AG09309 (cell line): ENCODE results near the gene IGSF23.

ENCODE experiments used
- DNase-seq: peaks from one replicate; pipeline ENCODE4 v3.0.0-alpha.2; 2010; ENCODE audit warnings: low read depth
- H3K4me3 ChIP-seq: 2 replicates; pipeline ENCODE4 v1.5.1; 2011; ENCODE audit warnings: mild to moderate bottlenecking, low read depth, low read length, moderate library complexity; ENCODE audit not compliant: control insufficient read depth
- CTCF ChIP-seq: IDR thresholded peaks from 2 replicates; pipeline ENCODE4 v1.5.1; 2011; ENCODE audit warnings: mild to moderate bottlenecking, low read depth, low read length, inconsistent platforms; ENCODE audit not compliant: insufficient read depth, control insufficient read depth; ENCODE audit errors: missing control alignments

IGSF23 gene

DNA sequence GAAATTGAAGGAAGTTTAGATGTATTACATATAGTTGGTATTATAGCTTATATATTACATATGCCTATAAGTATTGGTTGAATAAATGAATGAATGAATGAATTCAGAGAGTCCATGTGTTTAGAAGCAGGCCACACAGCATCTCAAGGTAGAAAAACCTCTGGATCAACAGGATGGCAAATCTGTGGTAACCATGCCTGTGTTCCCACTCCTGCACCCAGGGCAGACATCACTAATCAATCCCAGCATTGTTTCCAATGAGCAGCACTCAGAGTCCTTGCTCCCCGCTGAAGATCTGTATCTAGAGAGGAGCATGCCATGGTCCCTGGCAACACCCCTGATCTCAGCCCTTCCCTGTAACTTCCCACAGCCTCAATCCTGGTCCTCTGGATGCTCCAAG, 58.9 kb downstream of the IGSF23 start:
- TF ChIP-seq CTCF = no peak
- no peak overlapping the region for H3K4me3 ChIP-seq
- no peak for DNase-seq

GRCh38 chr19:44673510-44673909, 60.1 kb downstream of the IGSF23 start:
- H3K4me3 ChIP-seq = no peak overlapping the region
- TF ChIP-seq CTCF = no peak
- no peak for DNase-seq

DNA sequence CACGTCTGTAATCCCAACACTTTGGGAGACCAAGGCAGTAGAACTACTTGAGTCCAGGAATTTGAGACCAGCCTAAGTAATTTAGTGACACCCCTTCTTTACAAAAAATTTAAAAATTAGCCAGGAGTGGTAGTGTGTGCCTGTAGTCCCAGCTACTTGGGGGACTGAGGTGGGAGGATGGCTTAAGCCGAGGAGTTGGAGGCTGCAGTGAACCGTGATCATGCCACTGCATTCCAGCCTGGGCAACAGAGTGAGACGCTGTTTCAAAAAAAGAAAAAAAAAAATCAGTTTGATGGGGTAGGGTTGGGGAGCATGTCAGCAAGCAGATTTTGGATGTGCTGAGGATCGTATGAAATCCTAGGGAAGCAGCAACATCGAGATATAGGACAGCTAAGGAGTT, 62.2 kb downstream of the IGSF23 start:
- H3K4me3 ChIP-seq = no peak overlapping the region
- DNase-seq = no peak
- TF ChIP-seq CTCF = no peak

GRCh38 chr19:44677019-44677811, 63.9 kb downstream of the IGSF23 start:
- TF ChIP-seq CTCF = no peak
- no peak for DNase-seq
- H3K4me3 ChIP-seq = no peak overlapping the region

GRCh38 chr19:44680536-44680935, 67.2 kb downstream of the IGSF23 start:
- no peak overlapping the region for H3K4me3 ChIP-seq
- TF ChIP-seq CTCF = no peak
- no peak for DNase-seq

DNA sequence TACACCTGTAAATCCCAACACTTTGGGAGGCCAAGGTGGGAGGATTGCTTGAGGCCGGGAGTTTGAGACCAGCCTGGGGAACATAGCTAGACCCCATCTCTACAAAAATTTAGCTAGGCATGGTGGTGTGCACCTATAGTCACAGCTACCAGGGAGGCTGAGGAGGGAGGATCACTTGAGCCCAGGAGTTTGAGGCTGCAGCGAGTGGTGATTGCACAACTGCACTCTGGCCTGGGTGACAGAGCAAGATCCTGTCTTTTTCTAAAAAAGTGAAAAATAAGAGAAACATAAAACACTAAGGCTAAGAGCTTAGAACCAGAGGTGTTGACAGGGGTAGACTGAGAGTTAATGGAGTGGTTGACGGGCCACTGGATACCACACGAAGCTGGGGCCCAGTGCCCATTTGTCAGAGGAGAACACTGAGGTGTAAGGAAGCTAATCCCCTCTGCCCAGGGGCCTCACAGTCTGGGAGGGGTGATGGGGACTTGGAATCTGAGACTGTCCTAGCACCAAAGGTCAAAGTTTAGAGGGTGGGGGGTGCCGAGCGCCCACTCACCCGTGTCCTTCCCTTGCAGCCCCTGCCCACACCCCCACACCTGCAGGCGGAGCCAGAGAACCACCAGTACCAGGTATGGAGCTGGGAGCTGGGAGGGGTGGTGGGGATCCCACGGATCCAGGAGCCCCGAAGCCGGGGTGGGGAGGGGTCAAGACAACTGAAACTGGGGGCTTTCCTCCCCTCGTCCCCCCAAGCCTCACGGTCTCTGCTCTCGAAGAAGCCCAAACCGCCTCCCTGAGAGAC, 68.8 kb downstream of the IGSF23 start:
- no peak for DNase-seq
- no peak overlapping the region for H3K4me3 ChIP-seq
- no peak for TF ChIP-seq CTCF
